WTC11 (cell line): ENCODE measurements around the gene TRIM40. TPM values are rescaled to one million over a fixed set of nuclear protein-coding genes. Genes with fewer than 3 reads are reported as not detected.

Source experiments
- ATAC-seq: fragments of 200-7000 bp; cut with Tn5 transposase; 2 replicates; pipeline ENCODE4 v1.10.0; 2021; ENCODE audit warnings: mild to moderate bottlenecking, moderate library complexity
- CTCF ChIA-PET: fragments of 300-600 bp; sonication (Branson Sonifier 250); formaldehyde crosslinking; loops from one replicate; lab custom pipeline; 2021; ENCODE audit warnings: antibody characterized with exemption; lab: Charles Lee
- POLR2A ChIA-PET: fragments of 350-600 bp; sonication (Branson Sonifier 250); formaldehyde crosslinking; loops from one replicate; lab custom pipeline; 2021; ENCODE audit warnings: antibody characterized with exemption; lab: Charles Lee
- DNase-seq: peaks from one replicate; pipeline ENCODE4 v3.0.0; 2021; ENCODE audit warnings: low spot score
- H3K27ac Mint-ChIP-seq: 2 replicates; pipeline ENCODE4 v1.8.0; 2021; ENCODE audit warnings: mixed read lengths
- H3K27me3 Mint-ChIP-seq: 2 replicates; pipeline ENCODE4 v1.8.0; 2021; ENCODE audit warnings: low read depth, mild to moderate bottlenecking, moderate library complexity, mixed read lengths
- H3K36me3 Mint-ChIP-seq: 2 replicates; pipeline ENCODE4 v1.8.0; 2021; ENCODE audit warnings: mixed read lengths
- H3K4me1 Mint-ChIP-seq: 2 replicates; pipeline ENCODE4 v1.8.0; 2022; ENCODE audit warnings: mixed read lengths
- H3K4me3 Mint-ChIP-seq: 2 replicates; pipeline ENCODE4 v1.8.0; 2021; ENCODE audit warnings: mild to moderate bottlenecking, moderate library complexity, mixed read lengths
- H3K9me3 Mint-ChIP-seq: 2 replicates; pipeline ENCODE4 v1.8.0; 2021; ENCODE audit warnings: mixed read lengths
- ATF1 ChIP-seq: sonication (generic); formaldehyde crosslinking; IDR thresholded peaks from 2 replicates; pipeline ENCODE4 v1.8.1; 2023; ENCODE audit warnings: mild to moderate bottlenecking, moderate library complexity, missing genetic modification reagents
- FOXJ3 ChIP-seq: sonication (generic); formaldehyde crosslinking; IDR thresholded peaks from 2 replicates; pipeline ENCODE4 v1.9.0; 2021; ENCODE audit warnings: missing genetic modification reagents, mild to moderate bottlenecking, borderline replicate concordance
- FOXK1 ChIP-seq: sonication (generic); formaldehyde crosslinking; IDR thresholded peaks from 2 replicates; pipeline ENCODE4 v1.8.0; 2022; ENCODE audit warnings: mild to moderate bottlenecking, moderate library complexity, missing genetic modification reagents
- GABPB1 ChIP-seq: sonication (generic); formaldehyde crosslinking; IDR thresholded peaks from 2 replicates; pipeline ENCODE4 v1.8.1; 2023; ENCODE audit warnings: mild to moderate bottlenecking, missing genetic modification reagents
- IRF2 ChIP-seq: sonication (generic); formaldehyde crosslinking; IDR thresholded peaks from 2 replicates; pipeline ENCODE4 v1.8.0; 2022; ENCODE audit warnings: low read depth, missing genetic modification reagents, borderline replicate concordance
- MXD4 ChIP-seq: fragments of 250-450 bp; sonication (Bioruptor Pico); IDR thresholded peaks from 2 replicates; pipeline ENCODE4 v1.8.0; 2021; ENCODE audit warnings: mild to moderate bottlenecking, moderate library complexity, borderline replicate concordance
- NFE2L1 ChIP-seq: sonication (generic); formaldehyde crosslinking; IDR thresholded peaks from 2 replicates; pipeline ENCODE4 v1.8.1; 2023; ENCODE audit warnings: missing genetic modification reagents
- NFYB ChIP-seq: sonication (generic); formaldehyde crosslinking; conservative IDR thresholded peaks from 2 replicates; pipeline ENCODE4 v1.8.0; 2022; ENCODE audit warnings: low read depth, missing genetic modification reagents
- TEAD4 ChIP-seq: sonication (generic); formaldehyde crosslinking; IDR thresholded peaks from 2 replicates; pipeline ENCODE4 v1.8.0; 2022; ENCODE audit warnings: mild to moderate bottlenecking, missing genetic modification reagents
- TP53 ChIP-seq: sonication (generic); formaldehyde crosslinking; IDR thresholded peaks from 2 replicates; pipeline ENCODE4 v1.8.1; 2023; ENCODE audit warnings: mild to moderate bottlenecking, missing genetic modification reagents
- ZBTB21 ChIP-seq: sonication (generic); formaldehyde crosslinking; IDR thresholded peaks from 2 replicates; pipeline ENCODE4 v1.8.1; 2023; ENCODE audit warnings: mild to moderate bottlenecking, missing genetic modification reagents, borderline replicate concordance
- ZNF121 ChIP-seq: sonication (generic); formaldehyde crosslinking; IDR thresholded peaks from 2 replicates; pipeline ENCODE4 v1.8.0; 2023; ENCODE audit warnings: missing genetic modification reagents
- ZNF416 ChIP-seq: fragments of 250-450 bp; sonication (Bioruptor Pico); IDR thresholded peaks from 2 replicates; pipeline ENCODE4 v1.9.0; 2021; ENCODE audit warnings: mild to moderate bottlenecking, inconsistent platforms
- total RNA-seq: library from RNA; stranded (reverse); gene quantifications from 3 replicates; pipeline ENCODE4 v1.2.3, GENCODE V29; 2021
- TF ChIP-seq, protein P1 (sequence below): sonication (generic); formaldehyde crosslinking; IDR thresholded peaks from 2 replicates; pipeline ENCODE4 v1.8.1; 2023; ENCODE audit warnings: mild to moderate bottlenecking, missing genetic modification reagents, moderate library complexity
- TF ChIP-seq, protein P2 (sequence below): fragments of 250-450 bp; sonication (Bioruptor Pico); IDR thresholded peaks from 2 replicates; pipeline ENCODE4 v1.9.0; 2021; ENCODE audit warnings: moderate library complexity, mild to moderate bottlenecking, inconsistent platforms, borderline replicate concordance
- TF ChIP-seq, protein P3 (sequence below): sonication (generic); formaldehyde crosslinking; conservative IDR thresholded peaks from 2 replicates; pipeline ENCODE4 v1.8.1; 2023; ENCODE audit warnings: mild to moderate bottlenecking, low read depth, missing genetic modification reagents, moderate library complexity
- TF ChIP-seq, protein P4 (sequence below): sonication (generic); formaldehyde crosslinking; IDR thresholded peaks from 2 replicates; pipeline ENCODE4 v1.8.1; 2022; ENCODE audit warnings: mild to moderate bottlenecking, moderate library complexity, missing genetic modification reagents
- TF ChIP-seq, protein P5 (sequence below): fragments of 250-450 bp; sonication (Bioruptor Pico); IDR thresholded peaks from 2 replicates; pipeline ENCODE4 v1.9.0; 2021; ENCODE audit warnings: mild to moderate bottlenecking
- TF ChIP-seq, protein P6 (sequence below): sonication (generic); formaldehyde crosslinking; IDR thresholded peaks from 2 replicates; pipeline ENCODE4 v1.8.1; 2023; ENCODE audit warnings: mild to moderate bottlenecking, moderate library complexity, missing genetic modification reagents

Gene TRIM40
- total RNA-seq, 1 experiment from 2014 or later = not detected

DNA sequence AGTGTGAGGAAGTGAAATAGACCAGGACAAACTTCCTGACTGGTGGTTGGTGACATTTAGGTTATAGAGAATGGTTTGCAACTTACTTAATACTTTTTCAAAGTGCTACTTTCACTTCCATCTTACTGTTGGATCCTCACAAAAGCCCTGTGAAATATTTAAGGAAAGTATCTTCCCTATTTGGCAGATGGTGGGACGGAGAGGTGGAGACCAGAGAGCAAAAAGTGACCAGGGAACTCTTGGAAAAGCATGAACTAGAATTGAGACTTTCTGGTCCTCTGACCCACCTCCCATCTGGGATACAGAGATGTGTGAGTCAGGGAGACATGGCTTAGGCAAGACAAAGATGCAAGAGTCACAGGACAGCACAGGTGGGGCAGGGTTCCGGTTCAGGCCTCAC, 22.1 kb downstream of the TRIM40 start:
- CTCF ChIA-PET = interaction anchor here (0.9 kb wide), 1 partner anchor 200 kb away, joined by 3 read pairs; no protein-coding TSS in a partner anchor
- Mint-ChIP-seq H3K36me3 (no peaks in the 10 kb centered on the region), H3K27me3 (peaks cover 35% of the 10 kb centered on the region), H3K9me3 (no peaks in the 10 kb centered on the region), H3K4me3 (no peak overlapping the region), H3K4me1 (no peaks in the 10 kb centered on the region), H3K27ac (no peak overlapping the region)
- ATAC-seq = no peak
- no peak for TF ChIP-seq ZNF416 (CRISPR knock-in tag)
- no peak for TF ChIP-seq ZNF121
- TF ChIP-seq, protein P1, sequence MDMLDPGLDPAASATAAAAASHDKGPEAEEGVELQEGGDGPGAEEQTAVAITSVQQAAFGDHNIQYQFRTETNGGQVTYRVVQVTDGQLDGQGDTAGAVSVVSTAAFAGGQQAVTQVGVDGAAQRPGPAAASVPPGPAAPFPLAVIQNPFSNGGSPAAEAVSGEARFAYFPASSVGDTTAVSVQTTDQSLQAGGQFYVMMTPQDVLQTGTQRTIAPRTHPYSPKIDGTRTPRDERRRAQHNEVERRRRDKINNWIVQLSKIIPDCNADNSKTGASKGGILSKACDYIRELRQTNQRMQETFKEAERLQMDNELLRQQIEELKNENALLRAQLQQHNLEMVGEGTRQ (CRISPR knock-in tag) = no peak
- no peak for TF ChIP-seq NFYB (CRISPR knock-in tag)
- no peak for TF ChIP-seq IRF2 (CRISPR knock-in tag)
- no peak for DNase-seq
- POLR2A ChIA-PET = no interaction called here

DNA sequence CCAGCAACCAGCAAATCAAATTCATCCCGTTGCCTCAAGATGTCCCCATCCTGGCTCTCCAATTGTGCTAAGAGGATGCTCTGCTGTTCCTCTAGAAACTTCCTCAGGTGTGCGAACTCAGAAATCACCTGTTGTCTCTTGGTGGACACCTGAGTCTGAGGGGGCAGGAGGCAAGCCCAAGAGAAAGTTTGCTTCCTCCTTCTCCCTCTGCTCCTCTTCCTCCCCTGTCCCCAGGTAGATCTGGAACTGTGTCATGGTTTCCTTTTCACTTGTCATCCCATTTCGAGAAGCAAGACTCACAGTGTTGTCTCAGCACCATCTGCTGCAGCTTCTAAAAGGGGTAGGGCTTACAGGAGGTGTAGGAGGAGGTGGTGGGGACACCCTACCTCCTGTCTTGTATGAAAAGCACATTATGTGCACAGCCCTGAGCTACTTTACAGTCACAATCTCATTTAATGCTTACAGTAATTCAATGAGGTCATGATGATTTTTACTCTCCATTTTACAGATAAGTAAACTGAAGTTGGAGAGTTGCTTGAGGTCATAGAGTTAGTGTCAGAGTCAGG, 22.6 kb downstream of the TRIM40 start:
- Mint-ChIP-seq H3K4me3 (no peak overlapping the region), H3K9me3 (no peaks in the 10 kb centered on the region), H3K27me3 (peaks cover 29% of the 10 kb centered on the region), H3K36me3 (no peaks in the 10 kb centered on the region), H3K27ac (no peak overlapping the region), H3K4me1 (peaks cover 2% of the 10 kb centered on the region)
- ChIA-PET POLR2A (no interaction called here), CTCF (interaction anchor here (0.9 kb wide), 1 partner anchor 199 kb away, joined by 3 read pairs; no protein-coding TSS in a partner anchor)
- ATAC-seq (no peak), DNase-seq (no peak)
- TF ChIP-seq, protein P2, sequence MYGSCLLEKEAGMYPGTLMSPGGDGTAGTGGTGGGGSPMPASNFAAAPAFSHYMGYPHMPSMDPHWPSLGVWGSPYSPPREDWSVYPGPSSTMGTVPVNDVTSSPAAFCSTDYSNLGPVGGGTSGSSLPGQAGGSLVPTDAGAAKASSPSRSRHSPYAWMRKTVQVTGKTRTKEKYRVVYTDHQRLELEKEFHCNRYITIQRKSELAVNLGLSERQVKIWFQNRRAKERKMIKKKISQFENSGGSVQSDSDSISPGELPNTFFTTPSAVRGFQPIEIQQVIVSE (CRISPR knock-in tag) = no peak
- no peak for TF ChIP-seq ZBTB21
- TF ChIP-seq, protein P3, sequence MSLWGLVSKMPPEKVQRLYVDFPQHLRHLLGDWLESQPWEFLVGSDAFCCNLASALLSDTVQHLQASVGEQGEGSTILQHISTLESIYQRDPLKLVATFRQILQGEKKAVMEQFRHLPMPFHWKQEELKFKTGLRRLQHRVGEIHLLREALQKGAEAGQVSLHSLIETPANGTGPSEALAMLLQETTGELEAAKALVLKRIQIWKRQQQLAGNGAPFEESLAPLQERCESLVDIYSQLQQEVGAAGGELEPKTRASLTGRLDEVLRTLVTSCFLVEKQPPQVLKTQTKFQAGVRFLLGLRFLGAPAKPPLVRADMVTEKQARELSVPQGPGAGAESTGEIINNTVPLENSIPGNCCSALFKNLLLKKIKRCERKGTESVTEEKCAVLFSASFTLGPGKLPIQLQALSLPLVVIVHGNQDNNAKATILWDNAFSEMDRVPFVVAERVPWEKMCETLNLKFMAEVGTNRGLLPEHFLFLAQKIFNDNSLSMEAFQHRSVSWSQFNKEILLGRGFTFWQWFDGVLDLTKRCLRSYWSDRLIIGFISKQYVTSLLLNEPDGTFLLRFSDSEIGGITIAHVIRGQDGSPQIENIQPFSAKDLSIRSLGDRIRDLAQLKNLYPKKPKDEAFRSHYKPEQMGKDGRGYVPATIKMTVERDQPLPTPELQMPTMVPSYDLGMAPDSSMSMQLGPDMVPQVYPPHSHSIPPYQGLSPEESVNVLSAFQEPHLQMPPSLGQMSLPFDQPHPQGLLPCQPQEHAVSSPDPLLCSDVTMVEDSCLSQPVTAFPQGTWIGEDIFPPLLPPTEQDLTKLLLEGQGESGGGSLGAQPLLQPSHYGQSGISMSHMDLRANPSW (CRISPR knock-in tag) = no peak
- TF ChIP-seq, protein P4, sequence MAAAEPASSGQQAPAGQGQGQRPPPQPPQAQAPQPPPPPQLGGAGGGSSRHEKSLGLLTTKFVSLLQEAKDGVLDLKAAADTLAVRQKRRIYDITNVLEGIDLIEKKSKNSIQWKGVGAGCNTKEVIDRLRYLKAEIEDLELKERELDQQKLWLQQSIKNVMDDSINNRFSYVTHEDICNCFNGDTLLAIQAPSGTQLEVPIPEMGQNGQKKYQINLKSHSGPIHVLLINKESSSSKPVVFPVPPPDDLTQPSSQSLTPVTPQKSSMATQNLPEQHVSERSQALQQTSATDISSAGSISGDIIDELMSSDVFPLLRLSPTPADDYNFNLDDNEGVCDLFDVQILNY (CRISPR knock-in tag) = no peak

DNA sequence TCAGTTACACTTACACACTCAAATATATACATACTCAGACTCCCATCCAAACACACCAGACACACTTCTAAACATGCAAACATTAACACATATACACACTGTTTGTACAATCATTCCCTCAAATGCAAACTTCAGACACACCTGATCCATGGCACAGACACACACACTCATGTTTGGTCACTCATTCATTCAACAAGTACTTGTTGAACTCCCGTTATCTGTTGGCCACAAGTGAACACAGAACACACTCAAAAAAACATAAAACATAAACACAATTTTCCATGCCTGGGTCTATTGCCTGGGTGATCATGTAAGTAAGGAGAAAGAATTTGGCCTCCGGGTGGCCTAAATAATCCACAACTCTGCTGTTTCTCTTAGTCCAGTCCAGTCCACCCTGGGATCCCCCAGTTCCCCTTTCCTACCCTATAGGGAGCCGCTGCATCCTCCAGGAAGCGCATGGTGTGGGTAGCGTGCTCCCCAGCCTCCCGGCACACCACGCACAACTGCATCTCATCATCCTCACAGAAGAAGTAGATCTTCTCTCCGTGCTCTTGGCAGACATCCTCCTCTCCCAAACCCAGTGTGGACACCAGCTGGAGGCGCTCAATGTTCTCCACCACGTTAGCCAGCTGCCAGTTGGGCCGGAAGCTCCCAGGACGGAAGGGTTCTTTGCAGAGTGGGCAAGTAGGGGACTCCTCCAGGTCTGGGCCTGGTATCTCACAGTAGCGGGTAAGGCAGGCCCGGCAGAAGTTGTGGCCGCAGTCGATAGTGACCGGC, 24.3 kb downstream of the TRIM40 start:
- peaks cover 30% of the 10 kb centered on the region for H3K27me3 Mint-ChIP-seq
- TF ChIP-seq FOXK1 (CRISPR knock-in tag) = no peak
- TF ChIP-seq NFE2L1 (CRISPR knock-in tag) = no peak
- no peak for TF ChIP-seq TEAD4 (CRISPR knock-in tag)
- TF ChIP-seq, protein P5, sequence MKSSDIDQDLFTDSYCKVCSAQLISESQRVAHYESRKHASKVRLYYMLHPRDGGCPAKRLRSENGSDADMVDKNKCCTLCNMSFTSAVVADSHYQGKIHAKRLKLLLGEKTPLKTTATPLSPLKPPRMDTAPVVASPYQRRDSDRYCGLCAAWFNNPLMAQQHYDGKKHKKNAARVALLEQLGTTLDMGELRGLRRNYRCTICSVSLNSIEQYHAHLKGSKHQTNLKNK (CRISPR knock-in tag) = no peak
- TF ChIP-seq, protein P3 (CRISPR knock-in tag) = no peak
- TF ChIP-seq FOXJ3 (CRISPR knock-in tag) = no peak
- TF ChIP-seq GABPB1 (CRISPR knock-in tag) = no peak
- no peak for TF ChIP-seq ATF1
- no peak for TF ChIP-seq TP53 (CRISPR knock-in tag)
- TF ChIP-seq, protein P2 (CRISPR knock-in tag) = no peak
- TF ChIP-seq NFYB (CRISPR knock-in tag) = no peak
- no peak for TF ChIP-seq MXD4 (CRISPR knock-in tag)
- TF ChIP-seq, protein P6, sequence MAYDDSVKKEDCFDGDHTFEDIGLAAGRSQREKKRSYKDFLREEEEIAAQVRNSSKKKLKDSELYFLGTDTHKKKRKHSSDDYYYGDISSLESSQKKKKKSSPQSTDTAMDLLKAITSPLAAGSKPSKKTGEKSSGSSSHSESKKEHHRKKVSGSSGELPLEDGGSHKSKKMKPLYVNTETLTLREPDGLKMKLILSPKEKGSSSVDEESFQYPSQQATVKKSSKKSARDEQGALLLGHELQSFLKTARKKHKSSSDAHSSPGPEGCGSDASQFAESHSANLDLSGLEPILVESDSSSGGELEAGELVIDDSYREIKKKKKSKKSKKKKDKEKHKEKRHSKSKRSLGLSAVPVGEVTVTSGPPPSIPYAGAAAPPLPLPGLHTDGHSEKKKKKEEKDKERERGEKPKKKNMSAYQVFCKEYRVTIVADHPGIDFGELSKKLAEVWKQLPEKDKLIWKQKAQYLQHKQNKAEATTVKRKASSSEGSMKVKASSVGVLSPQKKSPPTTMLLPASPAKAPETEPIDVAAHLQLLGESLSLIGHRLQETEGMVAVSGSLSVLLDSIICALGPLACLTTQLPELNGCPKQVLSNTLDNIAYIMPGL (CRISPR knock-in tag) = no peak
- no peak overlapping the region for H3K27ac Mint-ChIP-seq
- H3K4me1 Mint-ChIP-seq = peaks cover 5% of the 10 kb centered on the region
- H3K9me3 Mint-ChIP-seq = no peaks in the 10 kb centered on the region
- H3K36me3 Mint-ChIP-seq = no peaks in the 10 kb centered on the region
- CTCF ChIA-PET = no interaction called here
- no peak for ATAC-seq
- DNase-seq = no peak
- H3K4me3 Mint-ChIP-seq = no peak overlapping the region
- POLR2A ChIA-PET = no interaction called here
